ENCODE data around the gene DLG4.
A peak's percentile ranks its signal among the peaks of the same experiment; 100 is the strongest.

The DLG4 gene

DNA sequence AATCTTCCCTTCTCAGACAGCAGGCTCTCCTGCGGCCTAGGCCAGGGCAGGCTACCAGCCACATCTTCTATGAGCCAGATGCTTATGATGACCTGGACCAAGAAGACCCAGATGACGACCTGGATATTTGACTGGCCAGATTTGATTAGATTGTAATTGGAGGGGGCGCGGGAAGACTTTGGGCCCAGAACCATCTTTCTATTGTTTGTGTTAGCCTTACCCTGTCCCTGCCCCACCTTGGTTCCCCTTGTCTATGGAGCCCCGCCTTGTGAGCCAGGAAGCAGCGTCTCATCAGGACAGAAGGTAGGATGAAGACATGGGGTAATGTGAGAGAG, 39.9 kb upstream of the DLG4 start:
- Histone ChIP-seq H3K9me3 (no peaks in the 10 kb centered on the region), H3K27ac (no peak overlapping the region), H4K20me1 (peaks cover 52% of the 10 kb centered on the region), H3K4me1 (peaks cover 29% of the 10 kb centered on the region), H3K4me2 (no peak overlapping the region), H3K36me3 (peaks cover 60% of the 10 kb centered on the region), H3K4me3 (no peak overlapping the region), H3K27me3 (peaks cover 59% of the 10 kb centered on the region), H3K9ac (no peak overlapping the region)
- TF ChIP-seq Cebpa-rat (IDR thresholded peaks at IDR 0.05): no peak

DNA sequence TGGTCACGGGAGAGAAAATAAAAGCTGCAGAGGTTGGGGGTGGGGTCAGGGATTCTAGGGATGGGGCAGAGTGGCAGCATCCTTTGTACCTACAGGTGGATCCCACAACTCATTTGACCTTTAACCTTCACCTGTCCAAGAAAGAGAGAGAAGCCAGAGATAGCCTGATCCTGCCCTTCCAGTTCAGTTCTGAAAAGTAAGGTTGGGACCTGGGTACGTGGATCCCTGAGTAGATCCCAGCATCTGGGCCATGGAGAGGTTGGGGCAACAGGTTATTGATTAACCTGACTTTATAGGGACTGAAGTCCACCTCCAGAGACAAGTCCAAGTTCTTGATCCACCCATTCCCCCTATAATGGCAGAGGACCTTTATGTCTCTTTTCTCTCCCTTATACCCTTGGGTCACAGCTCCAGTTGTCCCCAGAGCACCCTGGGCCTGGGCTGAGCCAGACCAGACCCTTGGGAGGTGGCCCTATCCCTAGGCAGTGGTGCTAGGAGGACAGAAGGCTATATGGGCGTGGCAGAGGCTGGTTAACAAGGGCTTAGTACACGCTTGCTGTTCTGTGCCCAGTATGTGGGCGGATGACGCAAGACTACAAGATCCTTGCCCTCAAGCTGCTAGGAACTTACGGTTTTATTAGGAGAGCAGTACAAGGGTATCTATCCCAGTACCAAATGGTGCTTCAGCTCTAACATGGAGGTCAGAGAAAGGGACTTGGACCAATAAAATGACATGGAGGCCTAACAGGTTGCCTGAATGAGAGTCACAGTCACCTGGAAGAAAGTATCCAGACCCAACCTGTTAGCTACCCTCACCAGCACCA, 39.3 kb upstream of the DLG4 start:
- H4K20me1 ChIP-seq: peaks cover 52% of the 10 kb centered on the region
- no peak overlapping the region for H3K27ac ChIP-seq
- peak; percentile 37; the same call in 1 of the 2 replicates for TF ChIP-seq Cebpa-rat (IDR thresholded peaks at IDR 0.05)
- no peak overlapping the region for H3K4me3 ChIP-seq
- H3K4me2 ChIP-seq: no peak overlapping the region
- H3K27me3 ChIP-seq: peaks cover 53% of the 10 kb centered on the region
- H3K9me3 ChIP-seq: no peaks in the 10 kb centered on the region
- peaks cover 29% of the 10 kb centered on the region for H3K4me1 ChIP-seq
- peaks cover 65% of the 10 kb centered on the region for H3K36me3 ChIP-seq
- no peak overlapping the region for H3K9ac ChIP-seq

DNA sequence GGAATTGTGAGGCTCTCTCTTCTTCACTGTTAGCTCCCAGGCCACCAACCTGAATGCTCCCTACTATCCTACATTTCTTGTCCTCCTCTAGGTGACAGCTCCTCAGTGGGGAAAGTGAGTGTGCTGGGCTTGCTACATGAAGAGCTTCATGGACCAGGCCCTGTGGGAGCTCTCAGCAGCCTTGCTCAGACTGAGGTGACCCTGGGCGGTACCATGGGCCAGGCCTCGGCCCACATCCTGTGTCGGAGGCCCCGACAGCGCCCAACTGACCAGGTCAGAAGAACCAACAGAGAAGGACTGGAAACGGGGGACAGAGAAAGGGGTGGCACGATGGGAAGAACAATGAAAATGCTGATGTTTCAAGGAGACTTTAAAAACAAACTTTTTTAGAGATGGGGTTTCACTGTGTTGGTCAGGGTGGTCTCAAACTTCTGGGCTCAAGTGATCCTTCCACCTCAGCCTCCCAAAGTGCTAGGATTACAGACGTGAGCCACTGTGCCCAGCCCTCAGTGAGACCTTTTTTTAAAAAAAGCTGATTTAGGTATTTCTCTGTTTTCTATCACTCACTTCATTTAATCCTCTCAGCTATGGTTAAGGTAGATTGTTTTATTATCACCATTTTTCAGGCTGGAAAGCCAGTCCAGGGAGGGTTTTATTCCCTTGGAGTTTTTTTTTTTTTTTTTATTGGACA, 37.3 kb upstream of the DLG4 start:
- no peak overlapping the region for H3K9ac ChIP-seq
- H4K20me1 ChIP-seq: peaks cover 35% of the 10 kb centered on the region
- H3K27ac ChIP-seq: no peak overlapping the region
- H3K36me3 ChIP-seq: peaks cover 66% of the 10 kb centered on the region
- no peak overlapping the region for H3K4me2 ChIP-seq
- no peaks in the 10 kb centered on the region for H3K9me3 ChIP-seq
- peaks cover 24% of the 10 kb centered on the region for H3K4me1 ChIP-seq
- no peak overlapping the region for H3K4me3 ChIP-seq
- peaks cover 33% of the 10 kb centered on the region for H3K27me3 ChIP-seq
- TF ChIP-seq Cebpa-rat (IDR thresholded peaks at IDR 0.05): no peak

DNA sequence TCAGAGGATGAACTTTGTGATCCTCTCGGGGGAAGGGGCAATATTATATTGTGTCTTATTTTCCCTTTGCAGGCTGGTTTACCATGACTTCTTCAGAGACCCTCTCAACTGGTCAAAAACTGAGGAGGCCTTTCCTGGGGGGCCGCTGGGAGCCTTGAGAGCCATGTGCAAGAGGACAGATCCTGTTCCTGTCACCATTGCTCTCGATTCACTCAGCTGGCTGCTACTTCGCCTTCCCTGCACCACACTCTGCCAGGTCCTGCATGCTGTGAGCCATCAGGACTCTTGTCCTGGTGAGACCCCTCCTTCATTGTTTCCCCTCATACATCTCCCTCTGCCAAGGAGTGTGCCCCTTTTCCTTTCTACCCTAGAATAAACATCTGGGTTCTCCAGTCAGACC, 34.9 kb upstream of the DLG4 start:
- no peaks in the 10 kb centered on the region for H3K9me3 ChIP-seq
- H3K27ac ChIP-seq: no peak overlapping the region
- peaks cover 9% of the 10 kb centered on the region for H3K27me3 ChIP-seq
- no peak overlapping the region for H3K9ac ChIP-seq
- H4K20me1 ChIP-seq: peaks cover 25% of the 10 kb centered on the region
- TF ChIP-seq Cebpa-rat (IDR thresholded peaks at IDR 0.05): no peak
- no peak overlapping the region for H3K4me3 ChIP-seq
- H3K4me2 ChIP-seq: no peak overlapping the region
- H3K4me1 ChIP-seq: peaks cover 21% of the 10 kb centered on the region
- H3K36me3 ChIP-seq: peaks cover 57% of the 10 kb centered on the region

DNA sequence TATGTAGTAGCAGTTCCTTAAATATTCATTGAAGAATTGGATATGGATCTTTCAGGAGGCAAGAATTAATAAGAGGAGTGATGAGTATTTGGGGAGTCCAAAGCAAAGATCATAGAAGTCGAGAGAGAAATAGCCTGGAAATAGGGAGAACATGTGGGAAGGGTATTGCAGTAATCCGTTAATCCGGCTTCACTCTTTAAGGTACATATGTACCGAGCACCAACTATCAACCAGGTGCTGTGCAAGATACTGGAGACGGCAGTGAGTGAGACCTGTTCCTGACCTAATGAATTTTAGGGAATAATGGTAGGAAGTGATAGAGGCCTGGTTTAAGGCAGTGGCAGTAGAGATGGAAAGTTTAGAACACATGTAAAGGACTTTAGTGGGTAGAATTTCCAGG, 33.4 kb upstream of the DLG4 start:
- peaks cover 29% of the 10 kb centered on the region for H4K20me1 ChIP-seq
- peaks cover 35% of the 10 kb centered on the region for H3K4me1 ChIP-seq
- peak overlapping the region; percentile 94 for H3K9ac ChIP-seq
- H3K36me3 ChIP-seq: peaks cover 47% of the 10 kb centered on the region
- H3K4me2 ChIP-seq: peak overlapping the region; percentile 81
- TF ChIP-seq Cebpa-rat (IDR thresholded peaks at IDR 0.05): no peak
- peak overlapping the region; percentile 90 for H3K27ac ChIP-seq
- no peaks in the 10 kb centered on the region for H3K9me3 ChIP-seq
- peak overlapping the region; percentile 81 for H3K4me3 ChIP-seq
- no peaks in the 10 kb centered on the region for H3K27me3 ChIP-seq

DNA sequence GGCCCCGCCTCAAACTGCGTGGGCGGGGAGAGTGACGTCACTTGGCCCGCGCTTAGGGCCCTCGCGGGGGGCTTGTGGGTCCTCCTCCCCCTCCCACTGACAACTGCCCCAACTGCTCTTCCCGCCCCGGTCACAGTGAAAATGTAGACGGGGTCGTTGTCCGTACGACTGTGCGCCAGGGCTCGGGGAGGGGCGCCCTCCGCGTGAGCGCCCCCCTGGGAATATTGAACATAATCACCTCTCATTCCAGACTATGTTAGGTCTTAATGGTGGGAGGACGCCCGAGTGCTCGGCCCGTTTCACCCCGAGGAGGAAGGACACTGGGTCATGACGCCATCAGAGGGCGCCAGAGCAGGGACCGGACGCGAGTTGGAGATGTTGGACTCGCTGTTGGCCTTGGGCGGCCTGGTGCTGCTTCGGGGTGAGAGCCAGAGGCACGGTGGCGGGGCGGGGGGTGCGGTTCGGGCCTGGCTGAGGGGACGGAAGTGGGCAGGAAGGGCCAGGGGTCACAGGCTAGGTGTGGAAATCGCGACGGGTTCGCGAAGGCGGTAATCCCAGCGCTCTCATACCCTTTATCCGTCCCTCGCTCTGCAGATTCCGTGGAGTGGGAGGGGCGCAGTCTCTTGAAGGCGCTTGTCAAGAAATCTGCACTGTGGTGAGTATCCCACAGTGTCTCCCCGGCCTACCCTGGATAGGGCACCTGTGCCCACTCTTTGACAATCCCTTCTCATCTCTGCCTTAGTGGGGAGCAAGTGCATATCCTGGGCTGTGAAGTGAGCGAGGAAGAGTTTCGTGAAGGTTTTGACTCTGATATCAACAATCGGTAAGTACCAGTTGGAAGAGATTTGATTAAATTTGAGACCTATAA, 32.8 kb upstream of the DLG4 start, which contains the start of gene ELP5:
ELP5 (plus strand) TSS at position 40 of the 868 bp plus-strand sequence; CDS start at position 376, 336 bp downstream.
- Histone ChIP-seq H3K4me2 (peak within 1 kb of the TSS; percentile 99), H3K9ac (peak within 1 kb of the TSS; percentile 94), H3K36me3 (peaks cover 41% of the 10 kb centered on the region), H3K4me3 (peak within 1 kb of the TSS; percentile 81), H4K20me1 (peaks cover 35% of the 10 kb centered on the region), H3K9me3 (no peaks in the 10 kb centered on the region), H3K27ac (peak within 1 kb of the TSS; percentile 90), H3K4me1 (peaks cover 35% of the 10 kb centered on the region), H3K27me3 (no peaks in the 10 kb centered on the region)
- TF ChIP-seq Cebpa-rat (IDR thresholded peaks at IDR 0.05): no peak

DNA sequence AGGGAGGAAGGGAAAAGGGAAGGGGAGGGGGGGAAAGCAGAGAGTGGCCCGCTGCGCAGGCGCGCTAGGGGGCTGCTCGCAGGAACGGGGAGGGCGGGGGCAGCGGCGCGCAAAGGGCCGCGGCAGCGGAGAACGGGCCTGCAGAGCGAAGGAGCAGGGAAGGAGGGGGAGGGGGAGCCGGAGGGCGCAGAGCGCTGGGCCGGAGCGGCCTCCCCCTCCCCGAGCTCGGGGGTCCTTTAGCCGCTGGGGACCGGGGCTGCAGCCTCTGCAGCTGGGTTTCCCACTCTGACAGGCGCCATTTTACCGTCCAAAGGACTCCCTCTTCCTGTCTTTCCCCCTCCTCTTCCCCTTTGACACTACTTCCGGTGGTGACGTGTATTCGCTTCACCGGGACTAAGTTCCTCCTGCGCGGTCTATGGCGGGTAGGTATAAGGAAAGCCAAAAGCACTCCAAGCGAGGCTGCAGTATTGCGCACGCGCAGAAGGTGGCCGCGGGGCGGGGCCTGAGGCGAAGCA, 32.1 kb upstream of the DLG4 start, which contains the start of gene CTDNEP1:
CTDNEP1 (minus strand) TSS at position 74 of the 515 bp plus-strand sequence. CDS start 438 bp downstream, outside the sequence.
- peak within 1 kb of the TSS; percentile 81 for H3K4me3 ChIP-seq
- H4K20me1 ChIP-seq: peaks cover 42% of the 10 kb centered on the region
- TF ChIP-seq Cebpa-rat (IDR thresholded peaks at IDR 0.05): no peak
- H3K27ac ChIP-seq: peak within 1 kb of the TSS; percentile 90
- H3K4me2 ChIP-seq: peak within 1 kb of the TSS; percentile 99
- no peaks in the 10 kb centered on the region for H3K9me3 ChIP-seq
- H3K9ac ChIP-seq: peak within 1 kb of the TSS; percentile 94
- H3K27me3 ChIP-seq: no peaks in the 10 kb centered on the region
- H3K4me1 ChIP-seq: peaks cover 35% of the 10 kb centered on the region
- H3K36me3 ChIP-seq: peaks cover 41% of the 10 kb centered on the region

DNA sequence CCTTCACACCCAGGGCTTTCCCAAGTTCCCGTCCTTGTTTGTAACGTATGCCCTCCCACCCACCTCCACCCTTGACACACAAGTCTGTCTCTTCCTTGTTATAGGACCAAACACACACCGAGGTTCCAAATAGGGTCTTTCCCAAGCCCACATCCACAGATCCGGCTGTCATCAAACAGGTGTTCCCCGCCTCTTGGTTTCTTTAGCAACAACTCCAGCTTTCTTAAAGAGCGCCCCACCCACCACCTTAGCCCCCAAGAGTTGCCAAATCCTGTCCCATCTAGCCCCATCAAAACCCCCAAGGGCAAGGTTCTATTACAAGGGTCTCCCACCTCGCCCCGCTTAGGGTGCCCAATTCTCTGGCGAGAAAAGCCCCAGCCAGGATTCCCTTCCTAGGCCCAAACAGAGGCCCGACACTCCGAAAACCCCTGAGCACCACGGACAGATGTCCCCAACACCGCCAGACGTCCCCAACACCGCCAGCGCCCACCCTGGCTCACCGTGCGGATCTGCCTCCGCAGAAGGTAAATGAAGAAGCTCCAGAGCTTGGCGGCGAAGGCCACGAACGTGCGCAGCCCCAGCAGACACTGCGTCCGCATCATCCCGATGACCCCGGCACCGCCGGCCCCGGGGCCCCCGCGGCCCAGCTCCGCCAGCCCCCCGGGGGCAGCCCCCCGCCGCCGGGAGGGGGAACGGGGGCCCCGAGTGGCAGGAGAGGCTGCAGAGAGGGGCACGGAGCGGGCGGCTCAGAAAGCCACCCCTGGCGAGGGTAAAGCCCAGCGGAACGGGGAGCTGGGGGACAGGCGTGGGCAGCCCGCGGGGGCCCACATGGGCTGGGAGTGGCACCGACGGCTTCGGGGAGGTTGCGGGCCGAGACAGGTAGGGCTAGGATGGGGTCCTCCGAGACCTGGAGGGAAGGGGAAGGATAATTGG, 31.3 kb upstream of the DLG4 start:
- TF ChIP-seq Cebpa-rat (IDR thresholded peaks at IDR 0.05): no peak
- H4K20me1 ChIP-seq: peaks cover 50% of the 10 kb centered on the region
- H3K4me1 ChIP-seq: peaks cover 35% of the 10 kb centered on the region
- H3K4me3 ChIP-seq: peak overlapping the region; percentile 81
- H3K4me2 ChIP-seq: peak overlapping the region; percentile 99
- peak overlapping the region; percentile 90 for H3K27ac ChIP-seq
- no peaks in the 10 kb centered on the region for H3K9me3 ChIP-seq
- H3K36me3 ChIP-seq: peaks cover 41% of the 10 kb centered on the region
- H3K27me3 ChIP-seq: no peaks in the 10 kb centered on the region
- peak overlapping the region; percentile 94 for H3K9ac ChIP-seq

All from BLaER1 (cell line).